ENCODE data around the gene MTRF1L. TPM values are rescaled to one million over a fixed set of nuclear protein-coding genes. Genes with fewer than 3 reads are reported as not detected.

MTRF1L gene
- total and polyA plus RNA-seq, 2 experiments from 2014 or later: 17.4 to 19.0 TPM

DNA sequence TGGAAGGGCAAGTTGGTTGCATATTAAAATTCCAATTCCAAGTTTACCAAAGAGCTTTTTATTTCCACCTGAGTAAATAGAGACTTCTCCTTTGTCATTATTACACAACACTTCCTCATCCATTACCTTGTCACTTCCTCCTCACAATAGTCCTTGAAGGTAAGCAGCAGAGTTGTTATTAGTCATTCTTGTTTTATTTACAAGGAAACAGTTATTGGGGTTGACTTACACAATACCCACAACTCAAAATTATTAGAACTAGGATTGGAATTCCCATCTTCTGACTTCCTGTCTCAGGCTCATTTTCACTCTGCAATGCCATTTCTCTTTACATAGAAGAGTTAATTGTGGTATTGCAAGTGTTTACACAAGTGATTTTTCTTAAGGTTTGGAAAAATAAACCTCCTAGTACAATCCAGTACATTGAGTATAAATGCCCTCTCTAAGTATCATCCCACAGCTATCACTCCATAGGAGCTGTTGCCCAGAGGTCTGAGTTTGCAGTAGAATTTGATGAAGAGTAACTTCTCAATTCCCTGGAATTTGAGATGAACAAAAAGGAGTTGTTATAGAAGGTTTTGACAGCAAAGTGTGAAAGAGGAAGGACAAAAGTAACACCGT, 28.9 kb upstream of the MTRF1L start:
- H3K79me2 ChIP-seq: no peaks in the 10 kb centered on the region
- H2AFZ ChIP-seq: no peak overlapping the region
- no peak overlapping the region for H3K4me3 ChIP-seq
- TF ChIP-seq EZH2phosphoT487 (IDR thresholded peaks at IDR 0.05; ENCODE audit: low read depth, severe bottlenecking, unreplicated experiment): no peak
- TF ChIP-seq EZH2 (IDR thresholded peaks at IDR 0.05; ENCODE audit: borderline replicate concordance): no peak
- TF ChIP-seq, protein P1, sequence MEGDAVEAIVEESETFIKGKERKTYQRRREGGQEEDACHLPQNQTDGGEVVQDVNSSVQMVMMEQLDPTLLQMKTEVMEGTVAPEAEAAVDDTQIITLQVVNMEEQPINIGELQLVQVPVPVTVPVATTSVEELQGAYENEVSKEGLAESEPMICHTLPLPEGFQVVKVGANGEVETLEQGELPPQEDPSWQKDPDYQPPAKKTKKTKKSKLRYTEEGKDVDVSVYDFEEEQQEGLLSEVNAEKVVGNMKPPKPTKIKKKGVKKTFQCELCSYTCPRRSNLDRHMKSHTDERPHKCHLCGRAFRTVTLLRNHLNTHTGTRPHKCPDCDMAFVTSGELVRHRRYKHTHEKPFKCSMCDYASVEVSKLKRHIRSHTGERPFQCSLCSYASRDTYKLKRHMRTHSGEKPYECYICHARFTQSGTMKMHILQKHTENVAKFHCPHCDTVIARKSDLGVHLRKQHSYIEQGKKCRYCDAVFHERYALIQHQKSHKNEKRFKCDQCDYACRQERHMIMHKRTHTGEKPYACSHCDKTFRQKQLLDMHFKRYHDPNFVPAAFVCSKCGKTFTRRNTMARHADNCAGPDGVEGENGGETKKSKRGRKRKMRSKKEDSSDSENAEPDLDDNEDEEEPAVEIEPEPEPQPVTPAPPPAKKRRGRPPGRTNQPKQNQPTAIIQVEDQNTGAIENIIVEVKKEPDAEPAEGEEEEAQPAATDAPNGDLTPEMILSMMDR (IDR thresholded peaks at IDR 0.05; ENCODE audit: poor library complexity): no peak
- H3K36me3 ChIP-seq (replicated peaks; ENCODE audit: insufficient read depth, low read depth): no peaks in the 10 kb centered on the region
- H4K20me1 ChIP-seq (ENCODE audit: insufficient read depth, poor library complexity, severe bottlenecking): no peaks in the 10 kb centered on the region
- no peaks in the 10 kb centered on the region for H3K9me3 ChIP-seq (ENCODE audit: low read depth)
- no peaks in the 10 kb centered on the region for H3K4me1 ChIP-seq (ENCODE audit: insufficient read depth)
- no peaks in the 10 kb centered on the region for H3K9me2 ChIP-seq (replicated peaks; ENCODE audit: insufficient read depth)
- H3K27ac ChIP-seq: no peak overlapping the region
- 79% methylated on average over 1 of the region's 1 CpG for WGBS (ENCODE audit: low lambda C conversion rate, missing lambda C conversion rate)
- H3K4me2 ChIP-seq: no peak overlapping the region
- H3K27me3 ChIP-seq: no peaks in the 10 kb centered on the region
- DNase-seq (ENCODE audit: low spot score): no peak

DNA sequence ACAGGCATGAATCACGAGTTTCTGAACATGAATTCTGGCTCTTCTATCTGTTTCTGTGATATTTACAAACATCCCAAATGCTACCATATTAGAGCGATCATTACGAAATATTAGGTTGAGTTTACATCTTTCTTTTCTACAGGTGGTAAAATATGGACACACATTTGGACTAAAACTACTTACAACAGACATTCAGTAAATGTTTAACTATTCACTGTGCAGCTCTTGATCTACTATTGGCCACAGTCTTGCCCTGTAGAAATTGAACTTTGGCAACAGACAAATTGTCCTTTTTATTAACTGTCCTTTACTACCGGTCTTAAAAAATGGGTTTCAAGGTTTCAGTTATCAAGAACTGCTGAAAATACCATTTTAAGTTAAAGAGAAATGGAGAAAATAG, 26.5 kb upstream of the MTRF1L start:
- Histone ChIP-seq H3K9me2 (replicated peaks; ENCODE audit: insufficient read depth) (no peaks in the 10 kb centered on the region), H3K27ac (no peak overlapping the region), H3K9me3 (ENCODE audit: low read depth) (no peaks in the 10 kb centered on the region), H2AFZ (no peak overlapping the region), H3K27me3 (no peaks in the 10 kb centered on the region), H3K4me1 (ENCODE audit: insufficient read depth) (no peaks in the 10 kb centered on the region), H3K4me2 (no peak overlapping the region), H4K20me1 (ENCODE audit: insufficient read depth, poor library complexity, severe bottlenecking) (no peaks in the 10 kb centered on the region), H3K36me3 (replicated peaks; ENCODE audit: insufficient read depth, low read depth) (no peaks in the 10 kb centered on the region), H3K4me3 (no peak overlapping the region), H3K79me2 (no peaks in the 10 kb centered on the region)
- 89% methylated on average over 4 of the region's 4 CpGs for WGBS (ENCODE audit: low lambda C conversion rate, missing lambda C conversion rate)
- no peak for DNase-seq (ENCODE audit: low spot score)
- TF ChIP-seq EZH2phosphoT487 (IDR thresholded peaks at IDR 0.05; ENCODE audit: low read depth, severe bottlenecking, unreplicated experiment) (no peak), EZH2 (IDR thresholded peaks at IDR 0.05; ENCODE audit: borderline replicate concordance) (no peak)
- TF ChIP-seq, protein P1 (IDR thresholded peaks at IDR 0.05; ENCODE audit: poor library complexity): no peak

DNA sequence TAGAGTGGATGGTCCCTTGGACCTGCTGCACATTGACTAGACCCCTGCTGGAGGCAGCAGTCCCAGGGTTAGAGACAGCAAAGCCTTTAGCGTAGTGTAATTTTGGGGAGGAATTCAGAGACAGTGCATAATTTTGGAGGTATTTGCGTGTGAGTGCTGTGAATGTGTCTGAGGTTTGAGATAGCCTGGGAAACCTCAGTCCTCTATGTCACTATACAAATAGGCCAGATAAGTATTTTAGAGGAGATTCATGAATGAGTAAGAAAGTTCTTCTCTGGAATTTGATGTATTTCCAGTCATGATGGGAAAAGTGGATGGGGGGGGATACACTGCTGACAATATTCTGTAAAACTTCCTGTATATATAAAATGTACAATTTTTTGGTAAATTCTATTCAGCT, 25.8 kb upstream of the MTRF1L start:
- H3K9me2 ChIP-seq (replicated peaks; ENCODE audit: insufficient read depth): no peaks in the 10 kb centered on the region
- DNase-seq (ENCODE audit: low spot score): no peak
- no peak overlapping the region for H2AFZ ChIP-seq
- no peak overlapping the region for H3K27ac ChIP-seq
- H3K4me1 ChIP-seq (ENCODE audit: insufficient read depth): no peaks in the 10 kb centered on the region
- H3K9me3 ChIP-seq (ENCODE audit: low read depth): no peaks in the 10 kb centered on the region
- no peaks in the 10 kb centered on the region for H3K27me3 ChIP-seq
- H3K79me2 ChIP-seq: no peaks in the 10 kb centered on the region
- H4K20me1 ChIP-seq (ENCODE audit: insufficient read depth, poor library complexity, severe bottlenecking): no peaks in the 10 kb centered on the region
- H3K36me3 ChIP-seq (replicated peaks; ENCODE audit: insufficient read depth, low read depth): no peaks in the 10 kb centered on the region
- no peak overlapping the region for H3K4me2 ChIP-seq
- WGBS (ENCODE audit: low lambda C conversion rate, missing lambda C conversion rate): 80% methylated on average over 2 of the region's 2 CpGs
- H3K4me3 ChIP-seq: no peak overlapping the region
- TF ChIP-seq, protein P1 (IDR thresholded peaks at IDR 0.05; ENCODE audit: poor library complexity): no peak
- TF ChIP-seq EZH2 (IDR thresholded peaks at IDR 0.05; ENCODE audit: borderline replicate concordance) (no peak), EZH2phosphoT487 (IDR thresholded peaks at IDR 0.05; ENCODE audit: low read depth, severe bottlenecking, unreplicated experiment) (no peak)
